HCT116 (cell line): ENCODE data around the gene KRTCAP2. TPM values are rescaled to one million over a fixed set of nuclear protein-coding genes. Genes with fewer than 3 reads are reported as not detected.

Source experiments
- ATAC-seq: fragments of 200-7000 bp; cut with Tn5 transposase; 2 replicates; pipeline ENCODE4 v1.9.1; 2020; ENCODE audit warnings: mild to moderate bottlenecking, moderate library complexity
- BruUV-seq: library from RNA; stranded (reverse); fragments of 400-500 nt; replicated peaks from 2 replicates; lab custom pipeline; 2021; lab: Mats Ljungman, UMichigan
- CTCF ChIA-PET: fragments of 300-600 bp; sonication (Branson Sonifier 250); formaldehyde crosslinking; loops from one replicate; lab custom pipeline; 2021; ENCODE audit warnings: antibody characterized with exemption; lab: Charles Lee
- POLR2A ChIA-PET: fragments of 300-600, 350-600 bp; sonication (Branson Sonifier 250); formaldehyde crosslinking; loops from one replicate; lab custom pipeline; 2021; ENCODE audit warnings: antibody characterized with exemption; lab: Charles Lee
- RAD21 ChIA-PET, 2 experiments: fragments of 300-600 bp; sonication (Branson Sonifier 250); formaldehyde crosslinking; loops; one replicate each; lab custom pipeline; 2023; ENCODE audit warnings: low total read pairs in 2 of 2; ENCODE audit not compliant: uncharacterized antibody in 2 of 2, unreplicated experiment in 2 of 2, low non-redundant PET in 1 of 2; lab: Charles Lee
- DNase-seq: peaks from one replicate; pipeline ENCODE4 v3.0.0-alpha.2; 2010; ENCODE audit warnings: low read depth, low spot score
- H2AFZ ChIP-seq: fragments of 200-600 bp; shearing (Covaris generic), sonication (generic); 2 replicates; pipeline ENCODE4 v1.6.1; 2017; ENCODE audit warnings: low read depth, mixed run types, mixed read lengths, antibody characterized with exemption, low read length; ENCODE audit not compliant: poor library complexity, severe bottlenecking
- H3K27ac ChIP-seq: 2 replicates; pipeline ENCODE4 v1.5.1; 2012; ENCODE audit warnings: low read depth, low read length
- H3K27me3 ChIP-seq: fragments of 200-600 bp; sonication (generic); 2 replicates; pipeline ENCODE4 v1.6.1; 2016; ENCODE audit warnings: mixed run types, low read length, mixed read lengths; ENCODE audit not compliant: insufficient read depth
- H3K36me3 ChIP-seq, 2 experiments: fragments of 200-500 bp in 1 of 2; fragments of 200-600 bp in 1 of 2; sonication (Bioruptor generic) in 1 of 2; sonication (generic) in 1 of 2; 2 replicates each; pipeline versions ENCODE4 v1.5.1 to v1.6.1; 2014 to 2016; ENCODE audit warnings: low read length in 2 of 2, inconsistent platforms in 1 of 2, mixed read lengths in 1 of 2, mixed run types in 1 of 2; ENCODE audit not compliant: insufficient read depth in 2 of 2, control insufficient read depth in 1 of 2
- H3K4me1 ChIP-seq, 2 experiments: fragments of 200-600 bp in 1 of 2; sonication (generic) in 1 of 2; 2 replicates each; pipeline versions ENCODE4 v1.5.1 to v1.6.1; 2012 to 2017; ENCODE audit warnings: low read length in 2 of 2, inconsistent platforms in 1 of 2, mild to moderate bottlenecking in 1 of 2, mixed read lengths in 1 of 2, mixed run types in 1 of 2, moderate library complexity in 1 of 2; ENCODE audit not compliant: insufficient read depth in 2 of 2, control insufficient read depth in 1 of 2
- H3K4me2 ChIP-seq: fragments of 200-600 bp; sonication (generic); 2 replicates; pipeline ENCODE4 v1.6.1; 2017; ENCODE audit warnings: mixed run types, low read length, mixed read lengths
- H3K4me3 ChIP-seq, 2 experiments: fragments of 200-600 bp in 1 of 2; sonication (generic) in 1 of 2; replicated peaks in 1 of 2; 2 replicates each; pipeline ENCODE4 v1.5.1; 2011 to 2016; ENCODE audit warnings: low read length in 2 of 2, control low read depth in 1 of 2, low read depth in 1 of 2, mild to moderate bottlenecking in 1 of 2, mixed read lengths in 1 of 2, mixed run types in 1 of 2
- H3K79me2 ChIP-seq: fragments of 200-600 bp; sonication (generic); 2 replicates; pipeline ENCODE4 v1.6.1; 2017; ENCODE audit warnings: mild to moderate bottlenecking, mixed run types, low read length, moderate library complexity, mixed read lengths; ENCODE audit not compliant: insufficient read depth
- H3K9ac ChIP-seq: fragments of 200-600 bp; sonication (generic); 2 replicates; pipeline ENCODE4 v1.6.1; 2016; ENCODE audit warnings: low read length, mixed read lengths
- H3K9me2 ChIP-seq: fragments of 200-600 bp; sonication (generic), shearing (Covaris generic); 2 replicates; pipeline ENCODE4 v1.6.1; 2017; ENCODE audit warnings: mixed run types, mild to moderate bottlenecking, moderate library complexity; ENCODE audit not compliant: insufficient read depth
- H3K9me3 ChIP-seq, 2 experiments: fragments of 200-500 bp in 1 of 2; fragments of 200-600 bp in 1 of 2; sonication (Bioruptor generic) in 1 of 2; sonication (generic) in 1 of 2; 2 replicates each; pipeline ENCODE4 v1.6.1; 2014 to 2017; ENCODE audit warnings: low read length in 2 of 2, mixed read lengths in 2 of 2, inconsistent platforms in 1 of 2, low read depth in 1 of 2, mild to moderate bottlenecking in 1 of 2, mixed run types in 1 of 2, moderate library complexity in 1 of 2; ENCODE audit not compliant: control insufficient read depth in 1 of 2, insufficient read depth in 1 of 2
- H4K20me1 ChIP-seq: fragments of 200-600 bp; sonication (generic), shearing (Covaris generic); 2 replicates; pipeline ENCODE4 v1.6.1; 2017; ENCODE audit warnings: mixed run types, mild to moderate bottlenecking, moderate library complexity; ENCODE audit not compliant: insufficient read depth
- EGR1 ChIP-seq: IDR thresholded peaks from 2 replicates; pipeline ENCODE4 v1.6.1; 2012; ENCODE audit warnings: low read depth
- ELF1 ChIP-seq: IDR thresholded peaks from 2 replicates; pipeline ENCODE4 v1.6.1; 2012; ENCODE audit warnings: low read depth, borderline replicate concordance
- POLR2AphosphoS5 ChIP-seq: IDR thresholded peaks from 2 replicates; pipeline ENCODE4 v1.6.1; 2011; ENCODE audit warnings: mild to moderate bottlenecking, low read depth, low read length, moderate library complexity
- YY1 ChIP-seq: IDR thresholded peaks from 2 replicates; pipeline ENCODE4 v1.6.1; 2011; ENCODE audit warnings: low read length, low read depth, moderate library complexity, mild to moderate bottlenecking; ENCODE audit not compliant: insufficient replicate concordance; ENCODE audit errors: extremely low read depth
- ZFX ChIP-seq: fragments of 450-650 bp; IDR thresholded peaks from 2 replicates; pipeline ENCODE4 v1.6.1; 2017
- intact Hi-C: fragments of 100-400 bp; cut with micrococcal nuclease; formaldehyde crosslinking; loops from 2 replicates; pipeline ENCODE4 v1.10.0; 2022
- total RNA-seq: library from RNA; stranded (reverse); gene quantifications from one replicate; pipeline ENCODE4 v1.2.1, GENCODE V29; 2021; ENCODE audit not compliant: unreplicated experiment

The KRTCAP2 gene
- total RNA-seq, 1 experiment from 2014 or later = 143 TPM

GRCh38 chr1:155199792-155200191 lies 26.7 kb upstream of the KRTCAP2 start:
- Histone ChIP-seq H3K4me1 (peaks cover 8 to 10% of the 10 kb centered on the region in 2 experiments; a peak in 3 of 4 replicates), H3K27ac (no peak overlapping the region), H3K9me2 (no peaks in the 10 kb centered on the region), H3K27me3 (no peaks in the 10 kb centered on the region), H3K9me3 (no peaks in the 10 kb centered on the region), H3K9ac (no peak overlapping the region), H3K4me2 (no peak overlapping the region), H3K79me2 (peaks cover 9% of the 10 kb centered on the region), H3K4me3 (no peak overlapping the region), H3K36me3 (peaks cover 3 to 17% of the 10 kb centered on the region in 2 experiments; a peak in 2 of 4 replicates), H4K20me1 (no peaks in the 10 kb centered on the region), H2AFZ (no peak overlapping the region)
- intact Hi-C loops = no loop called here
- no peak for TF ChIP-seq YY1
- 0 out of 2 replicates have a peak, but pooled peaks have one; percentile 16 for TF ChIP-seq POLR2AphosphoS5
- DNase-seq (no peak), ATAC-seq (no peak)
- ChIA-PET RAD21 (no interaction called here), CTCF (no interaction called here), POLR2A (no interaction called here)
- BruUV-seq = no TSS peak

GRCh38 chr1:155198547-155198906 lies 25.4 kb upstream of the KRTCAP2 start:
- intact Hi-C loops = no loop called here
- H4K20me1 ChIP-seq = no peaks in the 10 kb centered on the region
- no peaks in the 10 kb centered on the region for H3K27me3 ChIP-seq
- ChIA-PET POLR2A (no interaction called here), RAD21 (no interaction called here), CTCF (no interaction called here)
- no peaks in the 10 kb centered on the region for H3K9me3 ChIP-seq
- no peak for ATAC-seq
- H3K27ac ChIP-seq = no peak overlapping the region
- peaks cover 9% of the 10 kb centered on the region for H3K79me2 ChIP-seq
- H3K4me3 ChIP-seq = no peak overlapping the region
- no peak overlapping the region for H2AFZ ChIP-seq
- H3K36me3 ChIP-seq = peaks cover 3 to 17% of the 10 kb centered on the region in 2 experiments; a peak in 2 of 4 replicates
- no TSS peak for BruUV-seq
- no peaks in the 10 kb centered on the region for H3K9me2 ChIP-seq
- H3K4me1 ChIP-seq = peaks cover 8 to 22% of the 10 kb centered on the region in 2 experiments; a peak in 3 of 4 replicates
- no peak for TF ChIP-seq EGR1
- no peak for TF ChIP-seq ELF1
- no peak for TF ChIP-seq ZFX
- no peak overlapping the region for H3K4me2 ChIP-seq
- DNase-seq = no peak
- no peak overlapping the region for H3K9ac ChIP-seq
